CD4-positive, alpha-beta T cell treated with Interleukin-2 at 100 ng/mL for 4 hours (primary cell): Measurements from ENCODE around the gene MAP2K3.
A peak's percentile ranks its signal among the peaks of the same experiment; 100 is the strongest.

Source experiments
- DNase-seq: peaks from one replicate; pipeline ENCODE4 v3.0.0-alpha.2; 2020; ENCODE audit warnings: low spot score

The MAP2K3 gene

DNA sequence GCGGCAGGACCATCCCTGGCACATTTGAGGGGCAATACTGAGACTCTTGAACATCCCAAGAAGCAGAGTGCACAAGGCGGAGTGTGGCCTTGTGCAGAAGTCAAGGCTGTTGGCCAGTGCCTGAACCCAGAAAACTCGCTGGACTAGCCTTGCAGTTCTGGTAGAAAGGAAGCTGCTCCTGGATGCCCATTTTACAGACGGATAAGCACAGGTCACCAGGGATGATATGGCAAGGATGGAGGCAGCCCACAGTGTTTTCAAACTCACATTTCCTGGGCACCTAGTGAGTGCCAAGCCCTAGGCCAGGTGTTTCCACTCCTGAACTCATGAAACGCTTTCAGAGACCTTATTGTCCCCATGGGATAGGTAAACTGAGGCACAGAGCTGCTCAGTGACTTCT is 1.7 kb upstream of the MAP2K3 start:
- DNase-seq, result no peak

DNA sequence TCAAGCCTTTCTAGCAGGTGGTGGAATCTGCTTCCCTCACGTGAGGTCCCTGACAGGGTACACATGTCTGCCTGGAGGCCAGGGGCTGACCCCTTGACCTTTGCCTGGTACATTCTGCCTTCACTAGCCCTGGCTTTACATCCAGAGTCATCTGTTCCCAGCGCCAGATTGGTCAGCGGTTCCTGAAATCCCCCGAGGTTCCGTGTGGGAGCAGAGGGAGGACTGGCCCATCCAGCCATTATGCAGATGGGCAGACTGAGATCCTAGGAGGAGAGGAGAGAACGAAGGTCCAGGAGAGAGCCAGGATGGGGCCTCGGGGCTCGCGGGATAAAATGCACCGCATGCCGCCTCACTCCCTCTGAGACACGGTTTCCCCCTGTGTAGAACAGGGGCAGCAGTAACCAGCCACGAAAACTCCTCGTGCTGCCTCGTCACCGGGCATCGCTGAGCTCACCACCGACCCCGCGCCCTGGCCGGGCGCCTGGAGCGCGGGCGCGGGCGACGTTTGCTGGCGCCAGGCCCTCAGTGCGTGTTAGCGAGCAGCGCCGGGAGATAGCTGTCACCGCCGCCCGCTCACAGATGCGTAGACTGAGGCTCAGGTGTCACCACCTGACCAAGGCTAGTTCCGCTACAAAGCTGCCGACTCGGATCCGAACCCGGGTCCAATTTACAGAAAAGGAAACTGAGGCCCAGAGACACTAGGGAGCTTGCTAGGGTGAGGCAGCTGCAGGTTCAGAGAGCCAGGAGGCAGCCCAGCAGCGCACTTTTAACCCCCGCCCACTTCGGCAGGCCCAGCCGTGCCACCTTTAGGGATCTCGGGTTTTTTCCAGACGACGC is 811 bp upstream of the MAP2K3 start:
- DNase-seq, result no peak

DNA sequence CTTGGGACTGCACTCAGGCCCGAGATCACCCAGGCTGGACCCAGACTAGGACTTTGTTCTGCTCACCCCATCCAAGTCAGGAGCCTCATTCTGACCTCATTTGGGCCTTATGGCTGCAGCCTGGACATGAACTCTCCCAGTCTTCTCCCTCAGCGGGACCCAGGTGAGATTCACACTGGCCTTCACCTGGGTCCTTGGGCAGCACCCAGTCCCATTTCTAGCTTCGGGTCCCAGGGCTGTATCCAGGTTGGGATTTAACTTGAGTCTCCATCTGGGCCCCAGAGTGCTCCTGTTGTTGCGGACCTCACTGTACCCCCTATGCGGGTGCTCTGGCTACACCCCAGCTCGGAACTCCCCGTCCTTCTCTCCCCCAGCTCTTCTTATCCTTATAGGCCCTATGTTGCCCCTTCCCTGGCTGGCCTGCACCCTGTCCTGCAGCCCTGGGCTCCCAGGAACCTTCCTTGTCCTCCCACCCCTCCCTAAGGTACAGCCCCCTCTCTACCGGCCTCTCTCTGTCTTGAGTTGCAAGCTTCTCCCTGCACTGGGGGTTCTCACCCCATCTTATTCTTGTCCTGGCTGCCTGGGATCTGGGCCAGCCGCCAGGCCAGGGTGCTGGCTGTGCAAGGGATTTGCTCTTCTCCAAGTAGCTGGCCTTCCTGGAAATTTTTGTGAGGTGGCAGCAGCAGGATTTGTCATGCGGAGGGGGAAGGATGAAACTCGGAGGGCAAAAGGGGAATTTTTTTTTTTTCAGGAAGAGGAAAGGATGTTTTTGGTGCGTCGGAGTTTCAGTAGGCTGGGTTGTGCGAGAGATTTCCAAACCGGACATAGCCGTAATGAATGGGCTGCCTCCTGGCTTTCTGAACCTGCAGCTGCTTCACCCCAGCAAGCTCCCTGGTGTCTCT is 904 bp downstream of the MAP2K3 start:
- DNase-seq, result no peak

DNA sequence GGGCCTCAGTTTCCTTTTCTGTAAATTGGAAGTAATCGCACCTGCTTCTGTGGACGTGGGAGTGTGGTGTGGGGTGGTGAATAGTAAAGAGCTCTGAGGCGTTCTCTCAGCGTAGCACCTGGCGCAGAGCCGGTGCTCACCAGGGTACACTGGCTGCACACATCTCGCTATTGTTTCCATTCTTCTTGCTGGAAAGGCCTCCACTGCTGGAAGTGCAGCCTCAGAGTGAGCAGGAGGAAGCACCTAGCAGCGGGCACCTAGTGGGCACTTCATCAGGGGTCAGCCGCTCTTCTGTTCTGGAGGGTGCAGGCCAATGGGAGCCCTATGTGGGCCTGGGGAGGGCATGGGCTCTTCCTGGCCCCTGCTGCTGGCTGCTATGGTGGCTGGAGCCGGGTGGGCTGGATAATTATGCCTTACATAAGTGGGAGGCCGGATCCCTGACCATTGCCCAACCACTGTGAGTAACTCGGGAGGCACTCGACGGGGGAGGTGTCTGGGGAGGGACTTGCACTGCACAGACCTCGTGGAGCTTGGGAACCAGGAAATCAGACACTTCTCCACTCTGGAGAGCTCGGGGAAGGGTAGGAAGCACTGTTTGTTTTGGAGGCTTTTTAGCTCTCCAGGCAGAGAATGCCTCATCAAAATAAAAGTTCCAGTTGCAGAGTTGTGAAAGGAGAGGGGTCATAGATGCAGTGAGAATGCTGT is 1.7 kb downstream of the MAP2K3 start:
- DNase-seq, result no peak

DNA sequence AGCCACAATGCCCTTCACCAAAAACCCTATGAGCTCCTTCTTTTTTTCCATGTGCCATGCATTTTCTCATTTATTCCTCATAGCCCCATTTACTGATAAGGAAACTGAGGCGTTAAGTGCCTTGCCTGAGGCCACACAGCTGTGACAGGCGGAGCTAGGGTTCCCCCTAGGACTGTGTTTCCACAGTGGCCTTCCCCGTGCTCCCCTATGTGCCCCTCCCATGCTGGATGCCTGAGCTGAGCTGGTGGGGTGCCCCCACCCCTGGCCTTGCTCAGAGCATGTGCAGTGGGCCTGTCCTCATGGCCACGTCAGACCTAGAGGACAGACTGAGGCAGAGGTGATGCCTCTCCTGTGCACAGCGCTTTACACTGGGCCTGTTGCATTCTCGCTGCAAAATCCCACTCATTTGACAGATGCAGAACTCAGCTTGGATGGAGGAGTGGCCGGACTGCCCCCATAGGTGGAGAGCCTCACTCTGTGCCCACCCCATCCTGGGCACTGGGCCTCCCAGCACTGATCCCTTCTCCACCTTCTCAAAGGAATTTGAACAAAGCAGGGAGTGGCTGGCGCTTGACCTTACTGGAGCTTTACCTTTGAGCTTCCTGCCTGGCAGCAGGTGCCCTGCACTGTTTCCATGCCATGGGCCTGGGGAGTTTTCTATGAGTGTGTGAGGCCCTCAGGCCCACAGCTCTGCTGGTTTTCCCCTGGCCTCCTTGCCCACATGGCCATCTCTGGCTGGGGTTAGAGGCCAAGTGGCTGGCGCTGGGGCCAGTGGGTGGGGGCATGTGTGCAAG is 2.6 kb downstream of the MAP2K3 start:
- no peak for DNase-seq

DNA sequence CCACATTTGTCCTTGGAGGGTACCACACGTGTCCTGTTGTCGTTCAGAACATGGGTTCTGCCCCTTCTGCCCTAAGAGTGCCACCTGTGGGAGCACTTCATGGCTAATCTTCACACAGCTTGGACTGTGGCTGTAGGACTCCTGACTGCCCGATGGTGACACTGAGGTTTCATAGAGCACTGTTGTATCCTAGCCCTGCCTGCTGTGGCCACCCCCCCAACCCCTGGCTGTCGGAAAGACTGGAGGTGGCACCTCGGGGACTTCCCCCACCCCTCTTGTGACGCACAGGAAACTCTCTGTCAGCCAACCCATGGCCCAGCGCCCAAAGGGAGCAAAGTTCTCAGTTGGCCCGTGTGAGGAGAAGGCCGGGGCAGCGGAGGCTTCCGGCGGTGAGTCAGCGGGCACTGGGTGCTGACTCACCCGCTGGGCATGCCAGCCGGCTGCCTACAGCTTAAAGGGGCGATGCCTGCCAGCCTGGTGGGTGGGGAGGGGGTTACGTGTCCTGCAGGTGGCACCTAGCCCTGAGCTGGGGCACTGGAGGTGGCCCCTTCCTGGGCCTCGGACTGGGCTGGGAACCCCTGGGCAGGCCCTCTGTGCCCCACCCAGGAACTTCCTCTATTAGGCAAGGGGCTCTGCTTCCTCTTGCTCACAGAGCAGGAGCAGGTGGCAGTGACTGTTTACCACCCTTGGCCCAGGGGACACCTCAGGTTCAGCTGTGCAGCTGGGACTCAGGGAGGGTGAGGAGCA is 3.4 kb downstream of the MAP2K3 start:
- peak; percentile 96 for DNase-seq

DNA sequence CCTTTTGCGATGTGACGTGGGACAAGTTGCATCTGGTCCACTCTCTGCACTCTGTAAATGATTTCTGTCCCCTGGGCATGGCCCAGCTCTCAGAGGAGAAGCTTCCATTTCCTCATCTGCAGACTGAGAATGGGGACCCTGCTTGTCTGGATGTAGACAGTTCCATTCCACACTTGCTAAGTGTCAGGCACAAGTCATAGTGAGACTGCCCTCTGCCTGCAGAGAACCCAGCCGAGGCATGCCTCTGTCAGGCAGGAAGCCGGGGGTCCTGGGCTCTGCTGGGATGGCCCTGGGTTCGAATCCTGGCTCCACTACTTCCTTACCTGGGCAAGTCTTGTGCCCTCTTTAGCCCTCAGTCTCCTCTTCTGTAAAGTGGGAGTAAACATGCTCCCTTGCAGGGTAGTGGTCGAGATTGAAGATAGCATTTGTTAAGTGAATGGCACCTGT is 4.1 kb downstream of the MAP2K3 start:
- DNase-seq, result peak; percentile 35

DNA sequence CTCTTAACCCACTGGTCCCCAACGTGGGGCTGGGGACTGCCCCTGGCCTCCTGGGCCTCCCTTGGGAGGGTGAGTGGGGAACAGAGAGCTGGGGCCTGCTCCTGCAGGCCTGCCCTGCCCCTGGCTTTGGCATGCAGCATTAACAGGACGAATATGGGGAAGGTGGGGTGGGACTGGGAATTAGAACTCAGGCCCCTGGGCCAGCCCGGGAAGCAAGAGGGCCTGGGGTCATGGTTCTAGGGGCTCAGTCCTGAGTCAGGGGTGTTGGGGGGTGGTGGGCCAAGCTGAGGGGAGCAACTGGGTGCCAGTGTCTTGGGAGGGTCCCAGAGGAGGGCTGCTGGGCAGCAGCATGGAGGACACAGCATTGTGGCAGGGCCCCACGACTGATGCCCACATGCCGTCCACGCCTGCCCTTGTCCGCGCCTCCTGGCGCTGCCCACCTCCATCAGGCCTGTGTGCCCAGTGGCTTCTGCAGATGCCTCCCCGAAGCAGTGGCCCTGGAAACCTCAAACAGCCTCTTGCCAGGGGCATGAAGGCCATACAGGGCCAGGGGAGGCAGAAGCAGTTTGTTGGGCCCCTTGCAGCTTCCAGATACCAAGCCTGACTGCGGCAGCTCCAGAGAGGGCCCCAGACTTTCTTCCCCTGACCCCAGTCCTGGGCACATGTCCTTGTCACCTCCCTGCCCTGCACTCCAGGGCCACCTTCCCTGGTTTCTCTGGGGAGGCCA is 4.8 kb downstream of the MAP2K3 start:
- no peak for DNase-seq

DNA sequence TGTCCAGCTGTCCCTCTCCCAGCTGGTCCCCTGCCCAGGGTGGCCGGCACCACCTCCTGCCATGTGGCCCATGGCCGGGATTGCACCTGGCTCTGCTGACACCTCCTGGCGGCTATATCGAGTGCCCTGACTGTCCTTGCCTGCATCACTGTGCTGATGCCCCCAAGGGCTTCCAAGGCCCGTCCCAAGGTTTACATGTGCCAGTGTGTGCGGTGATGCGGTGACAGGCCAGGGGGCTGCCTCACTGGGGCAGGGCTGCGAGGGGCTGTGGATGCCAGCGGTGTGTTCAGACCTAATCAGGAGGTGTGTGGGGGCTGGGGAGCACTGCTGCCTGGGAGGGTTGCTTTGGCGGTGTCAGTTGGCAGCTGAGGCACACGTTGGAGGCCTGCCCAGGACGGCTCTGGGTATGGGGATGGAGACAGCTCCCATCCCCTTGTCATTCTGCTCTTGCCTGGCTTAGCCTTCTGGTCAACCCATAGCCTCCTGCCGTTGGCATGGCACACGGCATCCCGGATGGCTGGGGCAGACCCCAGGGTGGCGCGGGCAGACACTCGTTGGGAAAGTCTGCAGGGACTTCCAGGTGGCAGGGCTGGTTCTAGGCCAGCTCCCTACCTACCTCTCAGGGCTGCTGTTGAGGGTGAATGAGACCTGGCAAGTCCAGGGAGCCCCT is 5.5 kb downstream of the MAP2K3 start:
- no peak for DNase-seq

DNA sequence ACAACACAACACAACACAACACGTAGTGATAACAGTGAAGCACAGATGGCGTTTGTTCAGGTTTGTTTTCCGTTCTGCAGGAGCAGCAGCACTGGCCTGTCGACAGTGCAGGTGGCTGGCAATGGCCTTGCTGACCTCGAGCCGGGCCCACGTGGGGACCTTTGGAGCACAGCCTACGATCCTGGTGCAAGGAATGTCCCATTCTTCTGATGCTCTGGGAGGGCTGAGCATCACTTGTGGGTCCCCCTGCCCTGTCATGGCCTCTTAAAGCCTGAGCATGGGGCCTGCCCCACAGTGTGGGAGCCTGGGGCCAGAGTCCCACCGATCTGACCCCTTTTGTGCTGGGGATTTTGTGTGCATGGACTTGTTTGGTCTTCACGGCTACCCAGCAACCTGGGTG is 6.8 kb downstream of the MAP2K3 start:
- no peak for DNase-seq

DNA sequence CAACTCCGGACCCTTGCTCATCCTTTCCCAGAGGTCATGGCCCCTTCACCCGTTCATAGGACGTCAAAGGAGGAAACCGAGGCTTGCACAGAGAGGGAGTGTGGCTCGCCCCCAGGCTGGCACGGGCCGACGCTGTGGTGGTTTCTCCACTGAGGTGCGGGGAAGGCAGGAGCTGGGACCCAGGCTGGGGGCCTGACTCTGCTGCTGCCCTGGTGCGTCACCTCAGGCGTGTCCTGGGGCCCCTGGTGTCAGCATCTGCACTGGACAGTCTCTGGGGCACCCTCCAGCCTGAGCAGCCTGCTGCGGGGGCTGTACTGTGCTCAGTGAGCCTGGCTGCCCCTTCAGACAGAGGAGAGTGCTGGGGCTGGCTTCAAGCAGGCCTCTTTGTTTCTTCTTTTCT is 7.4 kb downstream of the MAP2K3 start:
- no peak for DNase-seq

DNA sequence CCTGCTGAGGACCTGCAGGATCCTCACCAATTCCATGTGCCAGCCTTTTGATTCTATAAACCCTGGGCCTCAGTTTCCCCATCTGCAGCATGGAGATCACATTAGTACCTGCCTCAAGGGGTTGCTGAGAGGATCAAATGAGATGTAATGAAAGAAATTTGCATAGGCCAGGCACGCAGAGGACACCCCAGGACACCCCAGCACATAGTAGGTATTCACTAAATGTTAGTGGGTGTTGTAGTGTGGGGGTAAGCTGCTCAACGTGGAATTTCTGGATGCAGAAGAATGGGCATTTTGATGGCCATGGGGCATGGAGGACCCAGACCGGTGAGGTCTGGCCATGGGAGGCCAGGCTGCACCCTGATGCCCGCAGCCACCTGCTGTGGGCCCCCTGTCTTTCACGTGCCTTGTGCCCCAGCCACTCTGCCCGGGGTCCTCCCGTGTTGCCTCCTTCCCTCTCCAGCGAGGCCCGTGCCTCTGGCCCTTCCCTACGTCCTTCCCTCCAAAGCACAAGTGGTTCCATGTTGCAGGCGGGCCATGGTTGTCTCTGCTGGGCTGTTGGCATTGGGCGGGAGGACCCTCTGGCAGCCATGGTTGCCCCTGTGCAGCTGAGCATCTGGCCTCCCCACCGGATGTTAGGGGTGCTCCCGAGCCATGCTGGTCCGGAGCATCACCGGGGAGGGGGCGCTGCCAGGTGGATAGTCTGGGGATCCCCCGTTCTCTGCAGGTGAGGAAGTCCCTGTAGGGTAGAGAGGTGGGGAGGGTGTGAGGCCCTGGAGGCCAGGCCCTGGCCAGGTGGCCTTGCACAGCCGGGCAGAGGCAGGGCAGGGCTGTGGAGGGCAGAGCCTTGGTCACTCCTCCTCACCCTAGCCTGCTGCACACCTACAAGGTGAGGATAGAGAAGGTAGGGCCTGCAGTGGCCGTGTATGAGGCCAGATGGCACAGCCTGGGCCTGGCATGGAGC is 8.6 kb downstream of the MAP2K3 start:
- no peak for DNase-seq

DNA sequence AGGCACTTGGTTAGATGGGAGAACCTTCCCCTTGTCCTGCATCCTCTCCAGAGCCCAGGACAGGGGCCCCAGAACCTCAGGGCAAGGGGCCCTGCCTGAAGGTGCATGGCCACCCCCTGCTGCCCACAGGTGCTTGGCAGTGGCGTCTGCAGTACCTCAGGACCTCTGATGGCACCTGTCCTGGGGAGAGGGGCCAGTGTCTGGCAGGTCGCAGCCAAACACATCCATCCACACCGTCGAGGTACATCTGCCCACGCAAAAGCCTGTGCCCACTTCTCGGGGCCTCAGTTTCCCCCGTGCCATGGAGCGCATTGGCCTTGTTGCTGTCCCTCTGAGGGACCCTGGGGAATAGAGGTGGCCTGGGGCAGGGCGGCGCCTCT is 9.3 kb downstream of the MAP2K3 start:
- no peak for DNase-seq

DNA sequence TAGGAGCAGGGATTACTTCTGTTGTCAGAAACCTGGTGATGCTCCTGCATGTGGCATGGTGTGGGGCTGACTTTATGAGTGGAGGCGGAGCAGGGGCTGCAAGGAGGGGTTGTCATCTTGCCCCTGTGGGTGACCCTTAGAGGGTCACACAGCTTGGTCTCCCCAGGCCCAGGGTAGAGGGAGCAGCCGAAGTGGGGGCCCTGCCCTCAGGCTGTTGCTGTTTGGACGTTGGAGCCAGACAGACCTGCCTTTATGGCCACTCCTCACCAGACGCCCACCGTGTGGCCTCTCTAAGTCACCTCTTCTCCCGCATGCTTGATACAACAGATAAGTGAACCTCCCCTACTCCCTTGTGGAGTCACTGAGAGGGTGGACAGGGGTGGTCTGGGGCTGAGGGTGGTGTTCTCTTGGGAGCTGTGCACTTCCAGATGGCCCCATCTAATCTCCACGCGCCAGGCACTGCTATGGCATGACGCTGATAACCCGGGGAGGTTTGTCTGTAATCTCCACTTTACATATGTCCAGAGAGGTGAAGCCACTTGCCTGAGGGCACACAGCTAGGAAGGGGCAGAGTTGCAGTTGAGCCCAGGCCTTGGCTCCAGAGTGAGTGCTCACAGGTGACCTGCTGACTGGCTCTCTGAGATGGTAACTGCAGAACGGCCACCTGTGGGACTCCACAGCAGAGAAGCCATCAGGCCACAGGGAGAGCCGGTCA is 10.0 kb downstream of the MAP2K3 start:
- no peak for DNase-seq

DNA sequence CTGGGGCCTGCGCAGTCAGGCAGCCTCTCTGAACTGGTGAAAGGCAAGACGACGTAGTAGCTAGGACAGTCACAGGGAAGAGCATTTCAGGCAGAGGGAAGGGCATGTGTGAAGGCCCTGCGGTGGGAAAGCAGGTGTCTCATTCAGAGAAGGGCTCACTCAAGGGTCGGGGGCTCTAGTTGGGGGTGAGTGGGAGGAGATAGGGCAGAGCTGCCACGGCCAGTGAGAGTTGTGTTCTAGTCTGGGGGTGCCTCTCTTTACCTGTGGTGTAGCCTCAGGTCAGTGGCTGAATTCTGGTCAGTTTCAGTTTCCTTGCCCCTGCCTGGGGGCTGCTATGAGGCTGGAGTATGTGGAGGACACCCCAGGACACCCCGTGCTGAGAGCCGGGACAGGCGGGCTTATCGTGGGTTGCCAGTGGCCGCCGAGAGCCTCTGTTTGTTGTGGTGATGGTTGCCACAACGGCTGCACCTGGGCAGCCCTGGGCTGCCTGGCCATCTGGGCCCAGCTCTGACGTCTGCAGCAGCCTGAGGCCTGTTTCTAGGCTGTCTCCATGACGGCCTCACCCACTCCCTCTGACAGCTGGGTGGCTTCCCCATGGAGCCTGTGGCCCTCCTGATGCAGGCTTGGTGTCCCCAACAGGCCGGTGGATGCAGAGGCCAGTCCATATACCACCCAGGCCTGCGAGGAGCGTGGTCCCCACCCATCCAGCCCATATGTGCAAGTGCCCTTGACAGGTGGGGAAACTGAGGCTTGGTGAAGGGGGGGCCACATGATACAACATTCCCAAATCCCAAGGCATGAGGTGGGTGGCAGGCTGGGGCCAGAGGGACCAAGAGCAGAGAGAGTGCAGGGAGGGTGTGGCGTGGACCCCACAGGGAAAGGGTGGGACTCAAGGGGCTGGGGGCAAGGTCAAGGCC is 10.8 kb downstream of the MAP2K3 start:
- no peak for DNase-seq

DNA sequence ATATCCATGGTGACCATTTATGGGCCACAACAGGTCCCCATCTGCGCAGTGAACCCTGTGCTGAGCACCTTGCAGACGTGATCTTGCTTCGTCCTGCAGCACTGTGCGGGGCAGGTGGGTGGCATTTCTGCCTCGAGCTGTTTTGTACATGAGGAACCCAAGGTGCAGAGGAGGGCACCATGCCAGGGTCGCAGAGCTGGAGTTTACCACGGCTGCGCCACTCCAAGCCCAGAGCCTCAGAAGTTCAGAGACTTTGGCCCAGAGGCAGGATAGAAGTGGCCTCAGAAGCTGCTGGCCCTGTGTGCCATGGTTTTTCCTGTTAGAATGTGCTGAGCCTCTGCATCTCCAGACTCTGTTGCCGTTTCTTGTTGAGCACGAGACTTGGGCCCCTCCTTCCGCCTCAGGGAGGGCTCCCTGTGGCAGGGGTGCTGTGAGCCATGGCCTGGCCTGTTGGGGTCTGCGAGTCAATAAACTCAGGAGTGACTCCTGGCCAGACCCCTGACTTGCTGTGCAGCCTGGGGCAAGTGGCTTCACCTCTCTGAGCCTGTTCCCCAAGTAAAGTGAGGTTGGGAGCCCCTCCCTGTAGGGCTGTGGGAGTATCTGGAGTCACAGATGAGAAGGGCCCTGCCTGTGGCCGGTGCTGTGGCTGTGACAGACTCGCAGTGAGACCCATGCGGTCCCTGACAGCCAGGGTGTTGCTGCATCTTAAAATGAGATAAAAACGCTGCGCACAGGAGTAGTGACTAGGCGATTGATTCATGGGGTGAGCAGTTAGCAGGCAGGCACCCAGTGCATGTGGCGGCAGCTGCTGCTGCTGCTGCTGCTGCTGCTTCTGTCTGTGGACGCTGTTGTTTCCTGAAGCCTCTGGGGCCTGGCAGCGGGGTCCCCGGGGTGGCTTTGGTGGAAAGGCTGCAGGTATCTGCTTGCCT is 11.8 kb downstream of the MAP2K3 start:
- no peak for DNase-seq
